KMS-11 (cell line): ENCODE measurements around the gene MPZL1.

Source experiments
- H2AFZ ChIP-seq: fragments of 200-600 bp; sonication (generic); 2 replicates; pipeline ENCODE4 v1.6.1; 2016; ENCODE audit warnings: antibody characterized with exemption, mixed run types, low read depth
- H3K27ac ChIP-seq: fragments of 200-600 bp; sonication (generic); 2 replicates; pipeline ENCODE4 v1.6.1; 2016; ENCODE audit warnings: mild to moderate bottlenecking, mixed run types
- H3K27me3 ChIP-seq: fragments of 200-600 bp; sonication (generic); 2 replicates; pipeline ENCODE4 v1.6.1; 2017; ENCODE audit warnings: mild to moderate bottlenecking, low read depth, mixed run types, moderate library complexity; ENCODE audit not compliant: insufficient read depth
- H3K36me3 ChIP-seq: fragments of 200-600 bp; sonication (generic); 2 replicates; pipeline ENCODE4 v1.6.1; 2017; ENCODE audit warnings: mild to moderate bottlenecking, mixed run types; ENCODE audit not compliant: insufficient read depth
- H3K4me1 ChIP-seq: fragments of 200-600 bp; sonication (generic); 2 replicates; pipeline ENCODE4 v1.6.1; 2016; ENCODE audit warnings: mild to moderate bottlenecking, low read depth, mixed run types; ENCODE audit not compliant: poor library complexity, severe bottlenecking
- H3K4me2 ChIP-seq: fragments of 200-600 bp; sonication (generic); 2 replicates; pipeline ENCODE4 v1.7.0; 2016; ENCODE audit warnings: mild to moderate bottlenecking, mixed run types
- H3K4me3 ChIP-seq: fragments of 200-600 bp; sonication (generic); IDR thresholded peaks from 2 replicates; pipeline ENCODE4 v1.6.1; 2017; ENCODE audit warnings: low read depth, low read length, mixed read lengths; ENCODE audit not compliant: insufficient read depth
- H3K79me2 ChIP-seq: fragments of 200-600 bp; sonication (generic); 2 replicates; pipeline ENCODE4 v1.6.1; 2016; ENCODE audit warnings: low read depth, mixed run types; ENCODE audit not compliant: insufficient read depth
- H3K9ac ChIP-seq: fragments of 200-600 bp; sonication (generic); 2 replicates; pipeline ENCODE4 v1.6.1; 2016; ENCODE audit warnings: mild to moderate bottlenecking, mixed run types
- H4K20me1 ChIP-seq: fragments of 200-600 bp; sonication (generic); 2 replicates; pipeline ENCODE4 v1.6.1; 2016; ENCODE audit warnings: mild to moderate bottlenecking, mixed run types; ENCODE audit not compliant: insufficient read depth
- CTCF ChIP-seq: fragments of 200-600 bp; sonication (generic); conservative IDR thresholded peaks from 2 replicates; pipeline ENCODE4 v1.6.1; 2017; ENCODE audit warnings: low read depth, mild to moderate bottlenecking, antibody characterized with exemption, low read length, moderate library complexity, mixed read lengths

MPZL1 gene

DNA sequence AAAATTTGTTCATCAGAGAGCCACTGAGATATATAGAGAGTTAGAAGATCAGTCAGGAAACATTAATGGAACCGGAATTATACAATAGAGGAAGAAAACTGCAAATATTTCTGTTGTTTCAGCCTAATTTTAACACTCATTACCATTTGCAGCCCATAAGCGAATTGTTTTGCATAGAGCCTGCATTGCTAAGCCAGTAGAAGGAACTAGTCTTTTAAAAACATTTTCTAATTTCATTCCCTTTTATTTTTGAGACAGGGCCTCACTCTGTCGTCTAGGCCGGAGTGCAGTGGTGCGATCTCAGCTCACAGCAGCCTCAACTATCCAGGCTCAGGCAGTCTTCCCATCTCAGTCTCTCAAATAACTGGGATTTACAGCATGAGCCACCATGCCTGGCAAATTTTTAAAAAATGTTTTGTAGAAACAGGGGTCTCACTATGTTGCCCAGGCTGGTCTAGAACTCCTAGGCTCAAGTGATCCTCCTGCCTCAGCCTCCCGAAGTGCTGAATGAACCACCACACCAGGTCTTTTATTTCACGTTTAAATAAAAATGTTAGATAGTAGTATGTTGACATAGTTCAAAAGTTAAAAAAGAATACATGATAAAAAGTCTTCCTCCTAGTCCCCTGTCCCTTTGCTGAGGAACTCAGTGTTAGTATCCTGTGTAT lies 25.3 kb downstream of the MPZL1 start:
- no peaks in the 10 kb centered on the region for H3K27me3 ChIP-seq
- H3K4me1 ChIP-seq: peaks cover 12% of the 10 kb centered on the region
- H3K4me3 ChIP-seq: no peak overlapping the region
- H3K27ac ChIP-seq: no peak overlapping the region
- H4K20me1 ChIP-seq: no peaks in the 10 kb centered on the region
- no peak overlapping the region for H3K4me2 ChIP-seq
- H3K36me3 ChIP-seq: no peaks in the 10 kb centered on the region
- H3K79me2 ChIP-seq: no peaks in the 10 kb centered on the region
- no peak overlapping the region for H3K9ac ChIP-seq
- H2AFZ ChIP-seq: no peak overlapping the region
- no peak for TF ChIP-seq CTCF

- Histone ChIP-seq H3K36me3 (no peaks in the 10 kb centered on the region), H3K9ac (no peak overlapping the region), H3K79me2 (no peaks in the 10 kb centered on the region), H3K4me2 (no peak overlapping the region), H3K27me3 (no peaks in the 10 kb centered on the region), H3K27ac (no peak overlapping the region), H3K4me1 (peaks cover 9% of the 10 kb centered on the region), H2AFZ (no peak overlapping the region), H3K4me3 (no peak overlapping the region), H4K20me1 (no peaks in the 10 kb centered on the region)
- TF ChIP-seq CTCF: no peak
Measured at GRCh38 chr1:167747988-167748387, 26.2 kb downstream of the MPZL1 start.

GRCh38 chr1:167748906-167749305 lies 27.1 kb downstream of the MPZL1 start:
- Histone ChIP-seq H3K27ac (no peak overlapping the region), H3K36me3 (no peaks in the 10 kb centered on the region), H3K79me2 (no peaks in the 10 kb centered on the region), H3K27me3 (no peaks in the 10 kb centered on the region), H3K4me2 (no peak overlapping the region), H4K20me1 (no peaks in the 10 kb centered on the region), H2AFZ (no peak overlapping the region), H3K4me1 (peaks cover 8% of the 10 kb centered on the region), H3K9ac (no peak overlapping the region), H3K4me3 (no peak overlapping the region)
- no peak for TF ChIP-seq CTCF

DNA sequence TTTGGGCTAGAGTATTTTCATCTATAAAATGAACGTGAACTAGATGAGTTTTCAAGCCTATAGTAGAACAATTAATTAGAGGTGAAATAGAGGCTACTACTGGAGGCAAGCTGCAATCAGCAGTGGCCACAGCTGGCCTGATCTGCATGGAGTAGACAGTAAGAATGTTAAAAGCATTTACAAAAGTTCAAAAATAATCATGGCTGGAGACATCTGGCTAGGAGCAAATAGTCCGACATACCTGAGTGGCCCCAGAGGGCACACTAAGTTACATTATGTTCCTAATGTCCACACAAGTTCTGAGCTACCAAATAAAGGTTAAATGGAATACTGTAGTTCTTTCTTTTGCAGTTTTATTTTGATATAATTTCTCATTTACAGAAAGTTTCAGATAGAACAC lies 28.0 kb downstream of the MPZL1 start:
- no peak for TF ChIP-seq CTCF
- Histone ChIP-seq H3K27ac (no peak overlapping the region), H3K27me3 (no peaks in the 10 kb centered on the region), H3K4me2 (no peak overlapping the region), H3K9ac (no peak overlapping the region), H2AFZ (no peak overlapping the region), H3K4me1 (peaks cover 8% of the 10 kb centered on the region), H4K20me1 (no peaks in the 10 kb centered on the region), H3K36me3 (no peaks in the 10 kb centered on the region), H3K4me3 (no peak overlapping the region), H3K79me2 (no peaks in the 10 kb centered on the region; the same call in 1 of the 2 replicates)
